Endothelial cell of umbilical vein (primary cell): Measurements from ENCODE around the gene DCLK2. TPM values are rescaled to one million over a fixed set of nuclear protein-coding genes. Genes with fewer than 3 reads are reported as not detected.

Experiments used
- BruUV-seq: library from RNA; stranded (reverse); fragments of 400-500 nt; replicated peaks from 2 replicates; lab custom pipeline; 2021; lab: Mats Ljungman, UMichigan
- CTCF ChIA-PET: fragments of 300-600, 350-600 bp; sonication (Branson Sonifier 250); formaldehyde crosslinking; loops from one replicate; lab custom pipeline; 2021; ENCODE audit warnings: antibody characterized with exemption, inconsistent platforms; lab: Charles Lee
- POLR2A ChIA-PET: fragments of 300-600, 350-600 bp; sonication (Branson Sonifier 250); formaldehyde crosslinking; loops from one replicate; lab custom pipeline; 2021; ENCODE audit warnings: antibody characterized with exemption, inconsistent platforms; lab: Charles Lee
- DNase-seq: peaks from one replicate; pipeline ENCODE4 v3.0.0-alpha.2; 2011; ENCODE audit warnings: low read depth, low spot score
- FAIRE-seq: peaks from 2 replicates; lab custom pipeline; 2011; peaks lifted over from hg19 to GRCh38; lab: Jason Lieb, UNC
- H2AFZ ChIP-seq: 2 replicates; pipeline ENCODE4 v1.6.0; 2012; ENCODE audit warnings: low read depth, low read length, control low read depth, inconsistent platforms
- H3K27ac ChIP-seq: 2 replicates; pipeline ENCODE4 v1.5.1; 2011; ENCODE audit warnings: low read depth, mild to moderate bottlenecking, control low read depth, low read length, moderate library complexity; ENCODE audit not compliant: insufficient read depth
- H3K27me3 ChIP-seq, 2 experiments: 2 replicates each; pipeline versions ENCODE4 v1.6.0 to v1.6.1; 2011; ENCODE audit warnings: low read length in 2 of 2, mixed read lengths in 1 of 2; ENCODE audit not compliant: control insufficient read depth in 2 of 2, insufficient read depth in 2 of 2
- H3K36me3 ChIP-seq, 2 experiments: 2 replicates in 1 of 2; 3 replicates in 1 of 2; pipeline ENCODE4 v1.5.1; 2011; ENCODE audit warnings: low read length in 2 of 2, mild to moderate bottlenecking in 1 of 2, moderate library complexity in 1 of 2; ENCODE audit not compliant: control insufficient read depth in 2 of 2, insufficient read depth in 2 of 2; ENCODE audit errors: extremely low read depth in 1 of 2
- H3K4me1 ChIP-seq: 3 replicates; pipeline ENCODE4 v1.5.1; 2011; ENCODE audit warnings: mild to moderate bottlenecking, low read length; ENCODE audit not compliant: control insufficient read depth, insufficient read depth; ENCODE audit errors: extremely low read depth
- H3K4me2 ChIP-seq: 2 replicates; pipeline ENCODE4 v1.6.1; 2011; ENCODE audit warnings: low read length, control low read depth, mixed read lengths; ENCODE audit not compliant: insufficient read depth
- H3K4me3 ChIP-seq, 3 experiments: fragments of 200-600 bp in 1 of 3; sonication (generic), shearing (Covaris generic) in 1 of 3; replicated peaks in 1 of 3; 2 replicates each; pipeline ENCODE4 v1.5.1; 2011 to 2016; ENCODE audit warnings: control low read depth in 3 of 3, low read length in 3 of 3, mild to moderate bottlenecking in 2 of 3, inconsistent platforms in 1 of 3, low read depth in 1 of 3, moderate library complexity in 1 of 3; ENCODE audit not compliant: insufficient read depth in 1 of 3
- H3K79me2 ChIP-seq: 2 replicates; pipeline ENCODE4 v1.6.0; 2012; ENCODE audit warnings: low read length, inconsistent platforms; ENCODE audit not compliant: control insufficient read depth, insufficient read depth
- H3K9ac ChIP-seq: replicated peaks from 2 replicates; pipeline ENCODE3; 2011; ENCODE audit warnings: low read length, control low read depth; ENCODE audit not compliant: insufficient read depth; ENCODE audit errors: extremely low read depth
- H3K9me1 ChIP-seq: replicated peaks from 3 replicates; pipeline ENCODE4 v1.6.0; 2011; ENCODE audit warnings: mild to moderate bottlenecking, low read length; ENCODE audit not compliant: control insufficient read depth, insufficient read depth; ENCODE audit errors: extremely low read depth
- H3K9me3 ChIP-seq: replicated peaks from 2 replicates; pipeline ENCODE4 v1.5.1; 2012; ENCODE audit warnings: low read length, inconsistent platforms; ENCODE audit not compliant: control insufficient read depth, insufficient read depth
- H4K20me1 ChIP-seq: replicated peaks from 2 replicates; pipeline ENCODE3; 2011; ENCODE audit warnings: mild to moderate bottlenecking, low read length; ENCODE audit not compliant: control insufficient read depth, insufficient read depth; ENCODE audit errors: extremely low read depth
- EZH2 ChIP-seq: IDR thresholded peaks from 2 replicates; pipeline ENCODE4 v1.6.1; 2012; ENCODE audit warnings: borderline replicate concordance, low read depth, mild to moderate bottlenecking, moderate library complexity, low read length, inconsistent platforms; ENCODE audit not compliant: severe bottlenecking
- FOS ChIP-seq: IDR thresholded peaks from 2 replicates; pipeline ENCODE4 v1.6.1; 2011; ENCODE audit warnings: mild to moderate bottlenecking, low read length, moderate library complexity, borderline replicate concordance; ENCODE audit not compliant: insufficient read depth
- GATA2 ChIP-seq: IDR thresholded peaks from 2 replicates; pipeline ENCODE4 v1.7.0; 2011; ENCODE audit warnings: low read depth, mild to moderate bottlenecking, moderate library complexity, mixed read lengths, low read length; ENCODE audit not compliant: insufficient read length, insufficient read depth
- JUN ChIP-seq: IDR thresholded peaks from 2 replicates; pipeline ENCODE4 v1.6.1; 2011; ENCODE audit warnings: borderline replicate concordance, low read depth; ENCODE audit not compliant: insufficient read length, insufficient read depth
- MYC ChIP-seq: IDR thresholded peaks from one replicate; pipeline ENCODE4 v1.6.1; 2011; ENCODE audit warnings: mild to moderate bottlenecking, low read depth, low read length
- POLR2A ChIP-seq: IDR thresholded peaks from 2 replicates; pipeline ENCODE4 v1.6.1; 2012; ENCODE audit warnings: low read depth, mild to moderate bottlenecking, control low read depth, low read length
- POLR2AphosphoS5 ChIP-seq: IDR thresholded peaks from 2 replicates; pipeline ENCODE4 v1.6.1; 2012; ENCODE audit warnings: low read depth, mild to moderate bottlenecking, control low read depth, low read length, moderate library complexity; ENCODE audit not compliant: insufficient read depth
- dilution Hi-C: fragments of 300-500 bp; cut with MboI; formaldehyde crosslinking; loops from one replicate; pipeline ENCODE4 v1.15.0; 2019; ENCODE audit warnings: low sequenced_read_pairs; ENCODE audit not compliant: extremely low pct_ligation_motif_present
- intact Hi-C: fragments of 100-400 bp; cut with micrococcal nuclease; formaldehyde crosslinking; loops from one replicate; pipeline ENCODE4 v1.10.0; 2022
- polyA plus RNA-seq, 4 experiments: library from polyadenylated mRNA; depleted of rRNA in 3 of 4; stranded (reverse) in 3 of 4; unstranded in 1 of 4; fragments of >200 nt; gene quantifications; 2 replicates each; pipeline versions ENCODE4 v1.2.1 to v1.2.3, GENCODE V29; 2011 to 2012; ENCODE audit warnings: missing spikeins in 1 of 4
- total RNA-seq: library from RNA; stranded (reverse); gene quantifications from 2 replicates; pipeline ENCODE4 v1.2.3, GENCODE V29; 2021
- TF ChIP-seq, protein P1 (sequence below): IDR thresholded peaks from 2 replicates; pipeline ENCODE4 v1.6.1; 2011; ENCODE audit not compliant: insufficient read depth, insufficient read length

The DCLK2 gene
- total and polyA plus RNA-seq, 2 donors (not counting 3 experiments of a cell fraction or from before 2014, with no cell fraction given), result 1.7 to 4.7 TPM

GRCh38 chr4:150049682-150050081 is 28.6 kb upstream of the DCLK2 start:
- intact Hi-C loops, result no loop called here
- Histone ChIP-seq H3K27ac (no peak overlapping the region), H3K9me1 (no peaks in the 10 kb centered on the region), H3K4me1 (no peaks in the 10 kb centered on the region), H3K9ac (no peak overlapping the region), H3K4me2 (no peak overlapping the region), H3K36me3 (no peaks in the 10 kb centered on the region), H4K20me1 (no peaks in the 10 kb centered on the region), H3K9me3 (no peaks in the 10 kb centered on the region), H3K79me2 (no peaks in the 10 kb centered on the region), H2AFZ (no peak overlapping the region), H3K27me3 (peaks cover 0 to 2% of the 10 kb centered on the region in 2 experiments), H3K4me3 (no peak overlapping the region)
- POLR2A ChIA-PET, result no interaction called here
- no peak for TF ChIP-seq FOS
- TF ChIP-seq GATA2, result no peak
- no peak for TF ChIP-seq POLR2AphosphoS5
- no peak for TF ChIP-seq POLR2A
- no peak for TF ChIP-seq EZH2
- TF ChIP-seq, protein P1, sequence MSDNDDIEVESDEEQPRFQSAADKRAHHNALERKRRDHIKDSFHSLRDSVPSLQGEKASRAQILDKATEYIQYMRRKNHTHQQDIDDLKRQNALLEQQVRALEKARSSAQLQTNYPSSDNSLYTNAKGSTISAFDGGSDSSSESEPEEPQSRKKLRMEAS, result no peak
- no peak for TF ChIP-seq MYC
- TF ChIP-seq JUN, result no peak
- CTCF ChIA-PET, result no interaction called here
- FAIRE-seq (no peak), DNase-seq (no peak)
- no TSS peak for BruUV-seq
- dilution Hi-C loops, result no loop called here

DNA sequence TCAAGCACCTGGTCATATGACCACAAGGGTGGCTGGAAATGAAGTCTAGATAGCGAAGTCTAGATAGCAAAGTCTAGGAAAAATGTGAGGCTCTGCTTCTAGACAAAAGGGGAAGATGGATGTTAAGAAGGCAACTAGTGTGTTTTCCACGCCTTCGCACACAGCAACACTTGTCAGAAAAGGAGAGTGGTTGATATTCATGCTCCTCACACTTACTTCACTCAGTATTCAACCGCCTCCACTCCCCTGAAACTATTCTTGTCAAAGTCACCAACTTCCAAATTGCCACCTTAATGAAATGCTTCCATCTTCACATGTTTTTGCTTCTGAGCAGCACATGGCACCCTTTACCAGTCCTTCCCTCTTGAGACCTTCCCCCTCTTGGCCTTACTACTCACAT is 27.7 kb upstream of the DCLK2 start:
- H3K27ac ChIP-seq, result no peak overlapping the region
- no peaks in the 10 kb centered on the region for H3K9me3 ChIP-seq
- H3K4me3 ChIP-seq, result no peak overlapping the region
- no peaks in the 10 kb centered on the region for H4K20me1 ChIP-seq
- no peak overlapping the region for H3K9ac ChIP-seq
- FAIRE-seq (no peak), DNase-seq (no peak)
- no peaks in the 10 kb centered on the region for H3K79me2 ChIP-seq
- H3K4me1 ChIP-seq, result no peaks in the 10 kb centered on the region
- no peak overlapping the region for H3K4me2 ChIP-seq
- POLR2A ChIA-PET, result no interaction called here
- intact Hi-C loops, result no loop called here
- TF ChIP-seq MYC (no peak), FOS (no peak), EZH2 (no peak), POLR2AphosphoS5 (no peak), JUN (no peak), POLR2A (no peak)
- TF ChIP-seq, protein P1, result no peak
- BruUV-seq, result no TSS peak
- no peaks in the 10 kb centered on the region for H3K36me3 ChIP-seq
- H2AFZ ChIP-seq, result no peak overlapping the region
- H3K27me3 ChIP-seq, result peaks cover 0 to 2% of the 10 kb centered on the region in 2 experiments
- no peaks in the 10 kb centered on the region for H3K9me1 ChIP-seq
- dilution Hi-C loops, result no loop called here
- CTCF ChIA-PET, result no interaction called here
